ENCODE results near the gene BTN3A1. TPM values are rescaled to one million over a fixed set of nuclear protein-coding genes. Genes with fewer than 3 reads are reported as not detected.

The BTN3A1 gene
- total RNA-seq, 2 experiments from 2014 or later = 31.4 to 33.2 TPM

DNA sequence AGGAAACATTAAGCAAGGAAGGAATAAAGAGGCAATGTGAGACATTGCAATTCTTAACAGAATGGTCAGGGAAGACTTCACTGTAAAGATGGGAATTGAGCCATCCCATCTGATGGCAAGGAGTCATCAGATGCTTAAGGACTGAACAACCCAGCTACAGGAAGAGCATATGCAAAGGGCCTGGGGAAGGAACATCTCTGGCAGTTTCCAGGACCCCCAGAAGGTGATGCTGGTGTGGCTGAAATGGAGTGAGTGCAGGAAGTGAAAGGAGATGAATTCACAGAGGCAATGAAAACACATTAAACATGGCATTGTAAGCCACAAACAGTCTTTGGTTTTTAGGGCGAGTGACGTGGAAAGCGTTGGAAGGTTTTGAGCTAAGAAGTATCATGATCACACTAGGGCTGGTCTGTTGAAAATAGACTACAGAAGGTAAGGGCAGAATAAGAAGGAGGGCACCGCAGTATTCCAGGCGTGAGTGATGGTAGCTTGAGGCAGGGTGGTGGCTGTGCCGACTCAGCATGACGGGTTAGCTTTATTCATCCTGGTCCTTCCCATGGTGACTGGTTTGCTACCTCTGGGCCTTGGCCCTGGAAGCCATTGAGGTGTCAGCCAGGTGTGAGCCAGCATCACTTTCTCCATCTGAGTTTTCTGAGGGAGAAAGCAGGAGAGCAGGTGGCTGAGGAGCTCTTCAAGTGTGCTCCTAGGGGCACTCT is 62.5 kb downstream of the BTN3A1 start:
- Mint-ChIP-seq H3K4me1 (peaks cover 39% of the 10 kb centered on the region), H3K4me3 (no peak overlapping the region), H3K9me3 (ENCODE audit: low read depth) (no peaks in the 10 kb centered on the region), H3K36me3 (ENCODE audit: low read depth) (peaks cover 84% of the 10 kb centered on the region), H3K27me3 (no peaks in the 10 kb centered on the region), H3K27ac (peak overlapping the region; percentile 56)
- intact Hi-C loops (cut with DNase I, micrococcal nuclease) = no loop called here
- DNase-seq = no peak
- CTCF ChIA-PET = interaction anchor here (0.6 to 1.0 kb wide), 2 partner anchors 10 to 123 kb away, joined by 3 read pairs; no protein-coding TSS in a partner anchor
- ATAC-seq = no peak
- POLR2A ChIA-PET = no interaction called here

Other genes with a start within 250 kb of the BTN3A1 start
- 10 to 100 TPM; 62.5 to 62.8 TPM for gene BTN3A2, start 37.1 kb upstream of the BTN3A1 start, total RNA-seq
- gene BTN2A2, start 19.2 kb upstream of the BTN3A1 start, total RNA-seq = 10 to 100 TPM; 13.6 to 14.7 TPM
- gene BTN3A3, start 38.2 kb downstream of the BTN3A1 start, total RNA-seq = 10 to 100 TPM; 33.3 to 34.1 TPM
- gene BTN2A1, start 55.7 kb downstream of the BTN3A1 start, total RNA-seq = 10 to 100 TPM; 17.3 to 17.5 TPM
- not detected for gene BTN1A1, start 98.0 kb downstream of the BTN3A1 start, total RNA-seq
- 10 to 100 TPM; 63.6 to 86.4 TPM for gene HMGN4, start 136.1 kb downstream of the BTN3A1 start, total RNA-seq
- 10 to 100 TPM; 21.5 to 24.9 TPM for gene ABT1, start 194.7 kb downstream of the BTN3A1 start, total RNA-seq

All from activated CD4-positive, alpha-beta T cell treated with anti-CD3 and anti-CD28 coated beads for 36 hours (primary cell).